Prostate gland (tissue), 2 donors: ENCODE measurements around the gene APCDD1L. TPM values are rescaled to one million over a fixed set of nuclear protein-coding genes. Genes with fewer than 3 reads are reported as not detected.
"Not testable (repeated sequence)": the region's sequence is repeated elsewhere in the genome, so short reads cannot be mapped to it uniquely, and the experiment has no call there.

Experiments used
- DNase-seq: peaks from one replicate; pipeline ENCODE4 v3.0.0-alpha.2; 2019; ENCODE audit warnings: low spot score
- H3K27ac ChIP-seq, 2 donors: fragments of 200-600 bp; sonication (generic); 2 replicates each; pipeline ENCODE4 v1.5.1; 2017 to 2019
- H3K27me3 ChIP-seq: fragments of 200-600 bp; sonication (generic); replicated peaks from 2 replicates; pipeline ENCODE4 v1.5.1; 2019; ENCODE audit not compliant: insufficient read depth
- H3K36me3 ChIP-seq, 2 donors: fragments of 200-600 bp; sonication (generic); 1 replicate in 1 of 2; 2 replicates in 1 of 2; pipeline versions ENCODE4 v1.5.1 to v1.8.1; 2017 to 2019
- H3K4me1 ChIP-seq: fragments of 200-600 bp; sonication (generic); replicated peaks from 2 replicates; pipeline ENCODE4 v1.5.1; 2019
- H3K4me3 ChIP-seq, 2 donors: fragments of 200-600 bp; sonication (generic); 2 replicates each; pipeline ENCODE4 v1.5.1; 2017 to 2019
- H3K9me3 ChIP-seq: fragments of 200-600 bp; sonication (generic); 2 replicates; pipeline ENCODE4 v1.5.1; 2017
- CTCF ChIP-seq, 4 experiments: fragments of 200-600 bp in 2 of 4; fragments of 450-650 bp in 2 of 4; sonication (generic) in 2 of 4; IDR thresholded peaks; 1 replicate in 3 of 4; 2 replicates in 1 of 4; pipeline ENCODE4 v1.5.1; 2016 to 2019; ENCODE audit warnings: antibody characterized with exemption in 4 of 4, mild to moderate bottlenecking in 2 of 4, moderate library complexity in 2 of 4
- POLR2A ChIP-seq: fragments of 450-650 bp; IDR thresholded peaks from one replicate; pipeline ENCODE4 v1.6.1; 2016; ENCODE audit warnings: antibody characterized with exemption, mild to moderate bottlenecking
- POLR2AphosphoS5 ChIP-seq: sonication (generic); formaldehyde crosslinking; IDR thresholded peaks from one replicate; pipeline ENCODE4 v1.6.1; 2017; ENCODE audit warnings: antibody characterized with exemption
- WGBS: methylation state at CpG from one replicate; pipeline ENCODE4 v1.1.5; 2018; 5-methylcytosine and 5-hydroxymethylcytosine counted together
- intact Hi-C: fragments of 100-400 bp; cut with DNase I; formaldehyde crosslinking; loops from one replicate; pipeline ENCODE4 v1.14.2; 2022
- total RNA-seq, 2 donors: library from RNA; depleted of rRNA; stranded (reverse); fragments of >200 nt; gene quantifications; one replicate each; pipeline ENCODE4 v1.1.0, GENCODE V29; 2016

Gene APCDD1L
- total RNA-seq, 2 donors from 2014 or later = 0.23 to 0.46 TPM

- no peaks in the 10 kb centered on the region for H3K4me1 ChIP-seq
- H3K27me3 ChIP-seq = no peaks in the 10 kb centered on the region
- 80% methylated on average over 10 of the region's 10 CpGs for WGBS
- H3K9me3 ChIP-seq = no peaks in the 10 kb centered on the region
- H3K27ac ChIP-seq = no peak overlapping the region
- no peak overlapping the region for H3K4me3 ChIP-seq
- TF ChIP-seq CTCF (IDR thresholded peaks at IDR 0.05) (no peak), POLR2A (no peak), POLR2AphosphoS5 (no peak)
- intact Hi-C loops = no loop called here
- no peak for DNase-seq
- H3K36me3 ChIP-seq = no peaks in the 10 kb centered on the region
Observed at GRCh38 chr20:58544286-58544685, 29.1 kb upstream of the APCDD1L start.

GRCh38 chr20:58543274-58543673 lies 28.1 kb upstream of the APCDD1L start:
- intact Hi-C loops = no loop called here
- H3K27ac ChIP-seq = no peak overlapping the region
- no peaks in the 10 kb centered on the region for H3K27me3 ChIP-seq
- WGBS = 71% methylated on average over 6 of the region's 6 CpGs
- TF ChIP-seq POLR2AphosphoS5 (no peak), POLR2A (no peak), CTCF (IDR thresholded peaks at IDR 0.05) (no peak)
- H3K9me3 ChIP-seq = no peaks in the 10 kb centered on the region
- no peaks in the 10 kb centered on the region for H3K36me3 ChIP-seq
- no peak for DNase-seq
- no peaks in the 10 kb centered on the region for H3K4me1 ChIP-seq
- H3K4me3 ChIP-seq = no peak overlapping the region

- 63% methylated on average over 17 of the region's 18 CpGs for WGBS
- no peaks in the 10 kb centered on the region for H3K27me3 ChIP-seq
- no peak overlapping the region for H3K27ac ChIP-seq
- H3K4me3 ChIP-seq = no peak overlapping the region
- H3K4me1 ChIP-seq = no peaks in the 10 kb centered on the region
- TF ChIP-seq CTCF (IDR thresholded peaks at IDR 0.05) (no peak), POLR2A (no peak)
- no peaks in the 10 kb centered on the region for H3K36me3 ChIP-seq
- intact Hi-C loops = no loop called here
- DNase-seq = no peak
- H3K9me3 ChIP-seq = no peaks in the 10 kb centered on the region
Observed at GRCh38 chr20:58542411-58543095, 27.4 kb upstream of the APCDD1L start.

GRCh38 chr20:58542034-58542410 lies 26.8 kb upstream of the APCDD1L start:
- DNase-seq, H3K4me1 ChIP-seq, H3K27me3 ChIP-seq, H3K36me3 ChIP-seq, H3K9me3 ChIP-seq, H3K4me3 ChIP-seq, H3K27ac ChIP-seq, intact Hi-C loops: not testable (repeated sequence)
- 87% methylated on average over 3 of the region's 6 CpGs for WGBS

GRCh38 chr20:58538752-58539151 lies 23.6 kb upstream of the APCDD1L start:
- no peaks in the 10 kb centered on the region for H3K4me1 ChIP-seq
- H3K4me3 ChIP-seq = no peak overlapping the region
- no peaks in the 10 kb centered on the region for H3K27me3 ChIP-seq
- no peak overlapping the region for H3K27ac ChIP-seq
- TF ChIP-seq CTCF (IDR thresholded peaks at IDR 0.05) (no peak), POLR2AphosphoS5 (no peak), POLR2A (no peak)
- H3K36me3 ChIP-seq = no peaks in the 10 kb centered on the region
- no peak for DNase-seq
- intact Hi-C loops = no loop called here
- no peaks in the 10 kb centered on the region for H3K9me3 ChIP-seq
- WGBS = 86% methylated on average over 2 of the region's 2 CpGs
